ENCODE results near the gene TBCEL. TPM values are rescaled to one million over a fixed set of nuclear protein-coding genes. Genes with fewer than 3 reads are reported as not detected.

The TBCEL gene
- total RNA-seq, 1 donor from 2014 or later = 19.7 TPM

DNA sequence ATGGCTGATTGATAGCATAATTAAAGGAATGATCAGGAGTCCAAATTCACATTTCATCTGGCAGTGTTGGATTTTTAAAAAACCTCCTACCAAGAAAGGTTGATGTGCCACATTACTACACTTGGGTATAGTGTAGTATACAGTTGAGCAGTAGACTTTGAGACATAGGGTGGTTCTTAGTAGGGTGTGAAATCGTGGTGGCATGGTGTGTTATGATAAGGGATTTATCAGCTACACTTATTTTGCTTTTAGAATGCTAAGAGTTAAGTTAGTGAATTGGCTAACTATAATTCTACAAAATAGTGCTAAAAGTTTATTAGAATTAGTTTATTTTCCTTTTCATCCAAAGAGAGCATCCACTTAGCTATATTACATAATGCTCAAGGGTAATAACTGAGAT, 13.1 kb downstream of the TBCEL start:
- H3K27ac Mint-ChIP-seq (ENCODE audit: unreplicated experiment) = no peak overlapping the region
- no peaks in the 10 kb centered on the region for H3K36me3 Mint-ChIP-seq (ENCODE audit: low read depth)
- TF ChIP-seq, protein P1, sequence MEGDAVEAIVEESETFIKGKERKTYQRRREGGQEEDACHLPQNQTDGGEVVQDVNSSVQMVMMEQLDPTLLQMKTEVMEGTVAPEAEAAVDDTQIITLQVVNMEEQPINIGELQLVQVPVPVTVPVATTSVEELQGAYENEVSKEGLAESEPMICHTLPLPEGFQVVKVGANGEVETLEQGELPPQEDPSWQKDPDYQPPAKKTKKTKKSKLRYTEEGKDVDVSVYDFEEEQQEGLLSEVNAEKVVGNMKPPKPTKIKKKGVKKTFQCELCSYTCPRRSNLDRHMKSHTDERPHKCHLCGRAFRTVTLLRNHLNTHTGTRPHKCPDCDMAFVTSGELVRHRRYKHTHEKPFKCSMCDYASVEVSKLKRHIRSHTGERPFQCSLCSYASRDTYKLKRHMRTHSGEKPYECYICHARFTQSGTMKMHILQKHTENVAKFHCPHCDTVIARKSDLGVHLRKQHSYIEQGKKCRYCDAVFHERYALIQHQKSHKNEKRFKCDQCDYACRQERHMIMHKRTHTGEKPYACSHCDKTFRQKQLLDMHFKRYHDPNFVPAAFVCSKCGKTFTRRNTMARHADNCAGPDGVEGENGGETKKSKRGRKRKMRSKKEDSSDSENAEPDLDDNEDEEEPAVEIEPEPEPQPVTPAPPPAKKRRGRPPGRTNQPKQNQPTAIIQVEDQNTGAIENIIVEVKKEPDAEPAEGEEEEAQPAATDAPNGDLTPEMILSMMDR (conservative IDR thresholded peaks at IDR 0.05) = no peak
- no peak overlapping the region for H3K4me3 Mint-ChIP-seq
- no peaks in the 10 kb centered on the region for H3K27me3 Mint-ChIP-seq (ENCODE audit: low read depth)
- H3K9me3 Mint-ChIP-seq = no peaks in the 10 kb centered on the region
- peaks cover 21% of the 10 kb centered on the region for H3K4me1 Mint-ChIP-seq
- DNase-seq (ENCODE audit: low read depth, low spot score) = no peak

GRCh38 chr11:121038648-121039409, 14.9 kb downstream of the TBCEL start:
- DNase-seq (ENCODE audit: low read depth, low spot score) = no peak
- H3K4me3 Mint-ChIP-seq = no peak overlapping the region
- no peaks in the 10 kb centered on the region for H3K27me3 Mint-ChIP-seq (ENCODE audit: low read depth)
- H3K36me3 Mint-ChIP-seq (ENCODE audit: low read depth) = no peaks in the 10 kb centered on the region
- H3K4me1 Mint-ChIP-seq = peaks cover 23% of the 10 kb centered on the region
- TF ChIP-seq, protein P1 (conservative IDR thresholded peaks at IDR 0.05) = no peak
- no peaks in the 10 kb centered on the region for H3K9me3 Mint-ChIP-seq
- H3K27ac Mint-ChIP-seq (ENCODE audit: unreplicated experiment) = no peak overlapping the region

- DNase-seq (ENCODE audit: low read depth, low spot score) = no peak
- no peak overlapping the region for H3K4me3 Mint-ChIP-seq
Observed at GRCh38 chr11:121039971-121040613, 16.2 kb downstream of the TBCEL start.

DNA sequence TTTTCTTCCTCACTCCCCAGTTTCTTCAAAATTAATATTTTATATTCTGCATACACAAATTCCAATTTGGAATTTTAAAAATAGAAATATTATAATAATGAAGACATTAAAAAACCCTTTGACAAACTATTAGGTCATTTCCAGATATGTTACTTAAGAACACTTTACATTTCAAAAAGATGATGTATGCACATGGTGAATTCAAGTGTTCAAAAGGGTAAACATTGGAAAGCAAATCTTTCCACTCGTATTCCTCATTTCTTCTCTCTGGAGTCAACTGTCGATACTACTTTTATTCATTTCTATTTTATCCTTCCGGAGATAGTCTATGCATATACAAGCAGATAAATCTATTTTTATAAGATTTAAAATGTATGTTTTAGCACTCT, 16.7 kb downstream of the TBCEL start:
- Mint-ChIP-seq H3K27ac (ENCODE audit: unreplicated experiment) (no peak overlapping the region), H3K36me3 (ENCODE audit: low read depth) (no peaks in the 10 kb centered on the region), H3K9me3 (no peaks in the 10 kb centered on the region), H3K4me3 (no peak overlapping the region), H3K4me1 (peaks cover 23% of the 10 kb centered on the region), H3K27me3 (ENCODE audit: low read depth) (no peaks in the 10 kb centered on the region)
- TF ChIP-seq, protein P1 (conservative IDR thresholded peaks at IDR 0.05) = no peak
- DNase-seq (ENCODE audit: low read depth, low spot score) = no peak

More at GRCh38 chr11:121039971-121040613, 16.2 kb downstream of the TBCEL start:
- Mint-ChIP-seq H3K27me3 (ENCODE audit: low read depth) (no peaks in the 10 kb centered on the region), H3K4me1 (peaks cover 23% of the 10 kb centered on the region), H3K27ac (ENCODE audit: unreplicated experiment) (no peak overlapping the region), H3K9me3 (no peaks in the 10 kb centered on the region), H3K36me3 (ENCODE audit: low read depth) (no peaks in the 10 kb centered on the region)
- TF ChIP-seq, protein P1 (conservative IDR thresholded peaks at IDR 0.05) = no peak

GRCh38 chr11:121041072-121041471, 17.2 kb downstream of the TBCEL start:
- Mint-ChIP-seq H3K27me3 (ENCODE audit: low read depth) (no peaks in the 10 kb centered on the region), H3K27ac (ENCODE audit: unreplicated experiment) (no peak overlapping the region), H3K4me3 (no peak overlapping the region), H3K9me3 (no peaks in the 10 kb centered on the region), H3K36me3 (ENCODE audit: low read depth) (no peaks in the 10 kb centered on the region), H3K4me1 (peaks cover 23% of the 10 kb centered on the region)
- DNase-seq (ENCODE audit: low read depth, low spot score) = no peak
- TF ChIP-seq, protein P1 (conservative IDR thresholded peaks at IDR 0.05) = no peak

Measured in neural crest cell (in vitro differentiated cells).